Bronchial epithelial cell (primary cell): ENCODE data around the gene BRI3. TPM values are rescaled to one million over a fixed set of nuclear protein-coding genes. Genes with fewer than 3 reads are reported as not detected.

Source experiments
- DNase-seq: peaks from one replicate; pipeline ENCODE4 v3.0.0-alpha.2; 2010; ENCODE audit warnings: low read depth
- FAIRE-seq: peaks from 2 replicates; lab custom pipeline; 2011; peaks lifted over from hg19 to GRCh38; lab: Jason Lieb, UNC
- H3K27me3 ChIP-seq: 2 replicates; pipeline ENCODE4 v1.5.1; 2011; ENCODE audit warnings: low read length; ENCODE audit not compliant: control insufficient read depth, insufficient read depth
- H3K36me3 ChIP-seq: 2 replicates; pipeline ENCODE4 v1.5.1; 2011; ENCODE audit warnings: low read length; ENCODE audit not compliant: control insufficient read depth, insufficient read depth
- H3K4me3 ChIP-seq: 2 replicates; pipeline ENCODE4 v1.5.1; 2011; ENCODE audit warnings: mild to moderate bottlenecking, low read depth, low read length, control low read depth
- total RNA-seq: library from RNA; depleted of rRNA; stranded (reverse); fragments of >200 nt; gene quantifications from 2 replicates; pipeline ENCODE4 v1.2.1, GENCODE V29; 2014
- TF ChIP-seq, protein P1 (sequence below): IDR thresholded peaks from 2 replicates; pipeline ENCODE4 v1.5.1; 2011; ENCODE audit warnings: mild to moderate bottlenecking, moderate library complexity, low read length, control low read depth, inconsistent platforms; ENCODE audit not compliant: insufficient read depth, severe bottlenecking

BRI3 gene
- total RNA-seq, 1 donor from 2014 or later = 53.7 TPM

DNA sequence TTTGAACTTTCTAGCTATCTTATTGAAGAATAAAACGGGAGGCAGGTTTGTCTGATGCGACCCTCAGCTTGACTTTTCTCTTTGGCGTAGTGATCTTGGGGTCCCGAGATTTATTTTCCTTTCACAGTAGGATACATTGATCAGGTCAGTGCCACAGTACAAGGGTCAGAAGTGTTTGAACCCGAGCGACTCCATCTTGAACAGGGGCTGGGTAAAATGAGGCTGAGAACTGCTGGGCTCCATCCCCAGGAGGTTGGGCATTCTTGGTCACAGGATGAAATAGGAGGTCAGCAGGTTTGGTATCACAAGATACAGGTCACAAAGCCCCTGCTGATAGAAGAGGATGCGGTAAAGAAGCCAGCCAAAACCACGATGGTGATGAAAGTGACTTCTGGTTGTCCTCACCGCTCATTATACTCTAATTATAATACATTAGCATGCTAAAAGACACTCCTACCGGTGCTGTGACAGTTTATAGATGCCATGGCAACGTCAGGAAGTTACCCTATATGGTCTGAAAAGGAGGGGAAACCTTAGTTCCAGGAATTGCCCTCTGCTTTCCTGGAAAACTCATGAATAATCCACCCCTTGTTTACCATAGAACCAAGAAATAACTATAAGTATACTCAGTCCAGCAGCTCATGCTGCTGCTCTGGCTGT, 26.4 kb upstream of the BRI3 start:
- H3K27me3 ChIP-seq = no peaks in the 10 kb centered on the region
- TF ChIP-seq, protein P1, sequence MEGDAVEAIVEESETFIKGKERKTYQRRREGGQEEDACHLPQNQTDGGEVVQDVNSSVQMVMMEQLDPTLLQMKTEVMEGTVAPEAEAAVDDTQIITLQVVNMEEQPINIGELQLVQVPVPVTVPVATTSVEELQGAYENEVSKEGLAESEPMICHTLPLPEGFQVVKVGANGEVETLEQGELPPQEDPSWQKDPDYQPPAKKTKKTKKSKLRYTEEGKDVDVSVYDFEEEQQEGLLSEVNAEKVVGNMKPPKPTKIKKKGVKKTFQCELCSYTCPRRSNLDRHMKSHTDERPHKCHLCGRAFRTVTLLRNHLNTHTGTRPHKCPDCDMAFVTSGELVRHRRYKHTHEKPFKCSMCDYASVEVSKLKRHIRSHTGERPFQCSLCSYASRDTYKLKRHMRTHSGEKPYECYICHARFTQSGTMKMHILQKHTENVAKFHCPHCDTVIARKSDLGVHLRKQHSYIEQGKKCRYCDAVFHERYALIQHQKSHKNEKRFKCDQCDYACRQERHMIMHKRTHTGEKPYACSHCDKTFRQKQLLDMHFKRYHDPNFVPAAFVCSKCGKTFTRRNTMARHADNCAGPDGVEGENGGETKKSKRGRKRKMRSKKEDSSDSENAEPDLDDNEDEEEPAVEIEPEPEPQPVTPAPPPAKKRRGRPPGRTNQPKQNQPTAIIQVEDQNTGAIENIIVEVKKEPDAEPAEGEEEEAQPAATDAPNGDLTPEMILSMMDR = no peak
- no peak for FAIRE-seq

DNA sequence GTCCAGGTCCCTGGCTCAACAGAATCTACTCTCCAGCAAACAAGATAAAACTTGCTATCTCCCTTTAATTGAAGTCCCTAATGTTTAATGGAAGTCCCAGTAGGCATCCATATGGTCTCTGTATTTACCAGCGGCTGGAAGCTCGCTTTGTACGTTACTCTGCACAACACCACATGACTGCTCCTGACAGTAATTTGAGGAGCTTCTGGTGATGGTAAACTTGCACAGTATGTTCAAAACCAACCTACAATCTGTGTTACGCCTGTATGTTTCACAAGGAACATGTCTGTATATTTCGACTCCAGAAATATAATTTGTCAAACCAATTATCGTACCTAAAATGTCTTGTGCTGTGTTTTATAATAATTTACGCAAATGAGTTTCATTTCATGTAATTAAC, 25.1 kb upstream of the BRI3 start:
- TF ChIP-seq, protein P1 = no peak
- FAIRE-seq (peak; percentile 7), DNase-seq (no peak)
- H3K36me3 ChIP-seq = peaks cover 6% of the 10 kb centered on the region
- no peak overlapping the region for H3K4me3 ChIP-seq
- H3K27me3 ChIP-seq = no peaks in the 10 kb centered on the region

More for the DNA sequence above, 26.4 kb upstream of the BRI3 start:
- DNase-seq = no peak
- Histone ChIP-seq H3K4me3 (no peak overlapping the region), H3K36me3 (peaks cover 6% of the 10 kb centered on the region)

DNA sequence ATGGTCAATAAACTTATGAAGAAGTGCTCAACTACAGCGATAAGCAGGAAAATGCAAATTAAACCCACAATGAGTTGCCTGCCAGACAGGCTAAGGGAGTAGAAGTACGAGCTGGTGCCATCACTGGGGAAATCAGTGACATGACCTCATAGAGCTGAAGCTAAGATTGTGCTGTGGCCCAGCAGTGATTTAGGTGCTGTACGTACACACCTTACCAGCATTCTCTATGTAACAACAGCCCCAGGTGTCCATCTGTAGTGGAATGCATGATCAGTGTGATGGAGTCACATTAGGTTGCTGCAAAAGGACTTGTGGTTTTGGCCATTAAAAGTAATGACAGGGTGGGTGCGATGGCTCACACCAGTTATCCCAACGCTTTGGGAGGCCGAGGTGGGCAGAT, 23.8 kb upstream of the BRI3 start:
- DNase-seq = no peak
- H3K36me3 ChIP-seq = peaks cover 6% of the 10 kb centered on the region
- no peak overlapping the region for H3K4me3 ChIP-seq
- TF ChIP-seq, protein P1 = no peak
- H3K27me3 ChIP-seq = no peaks in the 10 kb centered on the region
- FAIRE-seq = no peak

DNA sequence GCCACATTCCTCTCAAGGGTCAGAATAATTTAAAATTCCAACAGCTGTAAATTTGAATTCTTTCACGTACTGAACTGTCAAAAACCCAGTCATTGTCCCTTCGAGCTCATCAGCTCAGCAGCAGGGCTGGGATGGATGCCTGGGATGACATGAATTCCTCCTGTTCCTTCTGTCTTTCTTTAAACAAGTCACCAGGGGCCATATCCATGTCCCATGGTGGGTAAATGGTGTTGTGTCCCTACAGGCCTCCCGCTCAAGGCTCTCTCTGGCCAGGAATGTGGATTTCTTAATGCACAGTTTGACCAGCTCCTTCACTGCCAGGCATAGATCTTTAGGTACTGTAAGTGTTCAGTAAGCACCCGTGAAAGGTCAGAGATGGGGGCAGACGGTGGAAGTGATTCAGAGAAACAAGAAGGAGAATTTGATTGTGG, 15.6 kb upstream of the BRI3 start:
- H3K4me3 ChIP-seq = no peak overlapping the region
- DNase-seq = no peak
- TF ChIP-seq, protein P1 = no peak
- no peaks in the 10 kb centered on the region for H3K27me3 ChIP-seq
- no peaks in the 10 kb centered on the region for H3K36me3 ChIP-seq
- no peak for FAIRE-seq

DNA sequence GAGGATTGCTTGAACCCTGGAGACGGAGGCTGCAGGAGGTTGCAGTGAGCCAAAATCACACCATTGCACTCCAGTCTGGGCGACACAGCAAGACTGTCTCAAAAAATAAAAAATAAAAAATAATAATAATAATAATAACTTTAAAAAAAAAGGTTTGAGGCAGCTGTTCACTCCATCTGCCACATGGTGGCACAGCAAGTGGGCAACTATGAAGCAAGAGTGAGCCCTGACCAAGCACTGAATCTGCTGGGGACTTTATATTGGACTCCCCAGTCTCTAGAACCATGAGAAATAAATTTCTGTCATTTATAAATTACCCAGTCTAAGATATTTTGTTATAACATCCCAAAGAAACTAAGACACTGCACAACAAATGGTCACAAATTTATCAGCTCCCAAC, 14.6 kb upstream of the BRI3 start:
- DNase-seq (no peak), FAIRE-seq (no peak)
- TF ChIP-seq, protein P1 = peak; percentile 26
- H3K36me3 ChIP-seq = no peaks in the 10 kb centered on the region
- no peak overlapping the region for H3K4me3 ChIP-seq
- no peaks in the 10 kb centered on the region for H3K27me3 ChIP-seq

DNA sequence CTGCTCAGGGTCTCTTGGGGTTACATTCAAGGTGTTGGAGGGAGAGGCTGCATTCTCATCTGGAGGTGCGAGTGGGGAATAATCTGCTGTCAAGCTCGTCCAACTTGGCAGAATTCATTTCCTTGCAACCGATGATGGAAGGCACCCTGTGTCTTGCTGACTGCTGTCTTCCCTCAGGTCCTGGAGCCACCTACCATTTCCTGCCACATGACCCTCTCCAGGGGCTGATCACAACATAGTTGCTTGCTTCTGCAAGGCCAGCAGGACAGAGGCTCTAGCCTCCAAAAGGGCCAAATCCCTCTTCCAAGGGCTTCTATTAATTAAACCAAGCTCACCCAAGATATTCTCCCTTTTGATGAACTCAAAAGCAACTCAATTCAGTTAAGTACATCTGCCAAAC, 14.2 kb upstream of the BRI3 start:
- DNase-seq (no peak), FAIRE-seq (no peak)
- Histone ChIP-seq H3K36me3 (no peaks in the 10 kb centered on the region), H3K27me3 (no peaks in the 10 kb centered on the region), H3K4me3 (no peak overlapping the region)
- TF ChIP-seq, protein P1 = no peak
